ENCODE measurements around the gene VWCE.

DNA sequence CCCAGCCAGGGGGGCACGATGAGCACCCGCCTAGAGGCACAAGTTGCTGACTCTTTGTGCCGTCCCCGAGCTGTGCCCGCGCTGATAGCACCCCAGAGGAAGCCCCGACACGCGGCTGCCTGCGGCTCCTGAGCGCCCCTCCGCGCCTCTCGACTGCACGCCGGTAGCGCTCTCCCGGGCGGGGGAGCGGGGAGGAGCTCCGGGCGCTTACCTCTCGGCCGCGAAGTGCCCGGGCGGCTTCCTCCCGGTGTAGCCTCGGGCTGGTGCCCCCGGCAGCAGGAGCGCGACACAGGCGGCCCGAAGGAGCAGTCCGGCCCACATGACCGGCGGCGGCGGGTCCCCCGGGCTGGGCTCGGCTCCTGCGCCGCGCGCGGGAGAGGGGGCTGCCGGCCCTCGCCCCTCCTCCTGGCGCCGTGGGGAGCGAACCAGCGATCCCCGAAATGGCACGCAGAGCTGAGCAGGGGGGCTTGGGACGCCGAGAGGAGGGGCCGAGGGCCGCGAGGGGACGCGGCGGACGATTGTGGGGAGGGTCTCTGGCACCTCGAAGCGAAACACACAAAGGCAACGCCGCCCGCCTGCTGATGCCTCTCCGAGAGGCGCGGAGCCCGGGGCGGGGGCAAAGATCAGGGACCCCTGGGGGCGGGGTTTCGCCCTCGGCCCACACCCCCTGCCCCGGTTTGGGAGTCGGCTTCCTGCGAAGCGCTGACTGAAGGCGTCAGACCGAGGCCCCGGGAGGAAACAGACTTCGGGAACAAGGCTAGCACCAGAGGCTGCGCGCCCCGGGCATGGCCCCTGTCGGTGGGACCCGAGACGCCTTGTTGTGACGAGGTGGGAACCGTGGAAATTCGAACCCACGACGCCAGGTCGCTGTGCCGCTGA, at the start of gene VWCE:
- TF ChIP-seq, protein P1, sequence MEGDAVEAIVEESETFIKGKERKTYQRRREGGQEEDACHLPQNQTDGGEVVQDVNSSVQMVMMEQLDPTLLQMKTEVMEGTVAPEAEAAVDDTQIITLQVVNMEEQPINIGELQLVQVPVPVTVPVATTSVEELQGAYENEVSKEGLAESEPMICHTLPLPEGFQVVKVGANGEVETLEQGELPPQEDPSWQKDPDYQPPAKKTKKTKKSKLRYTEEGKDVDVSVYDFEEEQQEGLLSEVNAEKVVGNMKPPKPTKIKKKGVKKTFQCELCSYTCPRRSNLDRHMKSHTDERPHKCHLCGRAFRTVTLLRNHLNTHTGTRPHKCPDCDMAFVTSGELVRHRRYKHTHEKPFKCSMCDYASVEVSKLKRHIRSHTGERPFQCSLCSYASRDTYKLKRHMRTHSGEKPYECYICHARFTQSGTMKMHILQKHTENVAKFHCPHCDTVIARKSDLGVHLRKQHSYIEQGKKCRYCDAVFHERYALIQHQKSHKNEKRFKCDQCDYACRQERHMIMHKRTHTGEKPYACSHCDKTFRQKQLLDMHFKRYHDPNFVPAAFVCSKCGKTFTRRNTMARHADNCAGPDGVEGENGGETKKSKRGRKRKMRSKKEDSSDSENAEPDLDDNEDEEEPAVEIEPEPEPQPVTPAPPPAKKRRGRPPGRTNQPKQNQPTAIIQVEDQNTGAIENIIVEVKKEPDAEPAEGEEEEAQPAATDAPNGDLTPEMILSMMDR (IDR thresholded peaks at IDR 0.05): peak; percentile 36
- TF ChIP-seq FOSL2 (IDR thresholded peaks at IDR 0.05; ENCODE audit: borderline replicate concordance, low read depth) (no peak), RAD21 (IDR thresholded peaks at IDR 0.05; ENCODE audit: low read length) (peak; percentile 23; the same call in 1 of the 2 replicates), EZH2phosphoT487 (IDR thresholded peaks at IDR 0.05; ENCODE audit: borderline replicate concordance, low read depth) (no peak), TEAD4 (IDR thresholded peaks at IDR 0.05; ENCODE audit: borderline replicate concordance, insufficient read depth) (no peak), YY1 (IDR thresholded peaks at IDR 0.05; ENCODE audit: low read depth) (no peak), POLR2AphosphoS5 (IDR thresholded peaks at IDR 0.05; ENCODE audit: low read depth, low read length) (0 out of 2 replicates have a peak, but pooled peaks have one; percentile 11), GABPA (IDR thresholded peaks at IDR 0.05; ENCODE audit: low read depth) (no peak), MEF2A (IDR thresholded peaks at IDR 0.05; ENCODE audit: borderline replicate concordance, low read depth) (no peak), TCF12 (IDR thresholded peaks at IDR 0.05) (no peak)
- TF ChIP-seq, protein P2, sequence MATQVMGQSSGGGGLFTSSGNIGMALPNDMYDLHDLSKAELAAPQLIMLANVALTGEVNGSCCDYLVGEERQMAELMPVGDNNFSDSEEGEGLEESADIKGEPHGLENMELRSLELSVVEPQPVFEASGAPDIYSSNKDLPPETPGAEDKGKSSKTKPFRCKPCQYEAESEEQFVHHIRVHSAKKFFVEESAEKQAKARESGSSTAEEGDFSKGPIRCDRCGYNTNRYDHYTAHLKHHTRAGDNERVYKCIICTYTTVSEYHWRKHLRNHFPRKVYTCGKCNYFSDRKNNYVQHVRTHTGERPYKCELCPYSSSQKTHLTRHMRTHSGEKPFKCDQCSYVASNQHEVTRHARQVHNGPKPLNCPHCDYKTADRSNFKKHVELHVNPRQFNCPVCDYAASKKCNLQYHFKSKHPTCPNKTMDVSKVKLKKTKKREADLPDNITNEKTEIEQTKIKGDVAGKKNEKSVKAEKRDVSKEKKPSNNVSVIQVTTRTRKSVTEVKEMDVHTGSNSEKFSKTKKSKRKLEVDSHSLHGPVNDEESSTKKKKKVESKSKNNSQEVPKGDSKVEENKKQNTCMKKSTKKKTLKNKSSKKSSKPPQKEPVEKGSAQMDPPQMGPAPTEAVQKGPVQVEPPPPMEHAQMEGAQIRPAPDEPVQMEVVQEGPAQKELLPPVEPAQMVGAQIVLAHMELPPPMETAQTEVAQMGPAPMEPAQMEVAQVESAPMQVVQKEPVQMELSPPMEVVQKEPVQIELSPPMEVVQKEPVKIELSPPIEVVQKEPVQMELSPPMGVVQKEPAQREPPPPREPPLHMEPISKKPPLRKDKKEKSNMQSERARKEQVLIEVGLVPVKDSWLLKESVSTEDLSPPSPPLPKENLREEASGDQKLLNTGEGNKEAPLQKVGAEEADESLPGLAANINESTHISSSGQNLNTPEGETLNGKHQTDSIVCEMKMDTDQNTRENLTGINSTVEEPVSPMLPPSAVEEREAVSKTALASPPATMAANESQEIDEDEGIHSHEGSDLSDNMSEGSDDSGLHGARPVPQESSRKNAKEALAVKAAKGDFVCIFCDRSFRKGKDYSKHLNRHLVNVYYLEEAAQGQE (IDR thresholded peaks at IDR 0.05; ENCODE audit: low read depth, low read length): no peak
- TF ChIP-seq, protein P3, sequence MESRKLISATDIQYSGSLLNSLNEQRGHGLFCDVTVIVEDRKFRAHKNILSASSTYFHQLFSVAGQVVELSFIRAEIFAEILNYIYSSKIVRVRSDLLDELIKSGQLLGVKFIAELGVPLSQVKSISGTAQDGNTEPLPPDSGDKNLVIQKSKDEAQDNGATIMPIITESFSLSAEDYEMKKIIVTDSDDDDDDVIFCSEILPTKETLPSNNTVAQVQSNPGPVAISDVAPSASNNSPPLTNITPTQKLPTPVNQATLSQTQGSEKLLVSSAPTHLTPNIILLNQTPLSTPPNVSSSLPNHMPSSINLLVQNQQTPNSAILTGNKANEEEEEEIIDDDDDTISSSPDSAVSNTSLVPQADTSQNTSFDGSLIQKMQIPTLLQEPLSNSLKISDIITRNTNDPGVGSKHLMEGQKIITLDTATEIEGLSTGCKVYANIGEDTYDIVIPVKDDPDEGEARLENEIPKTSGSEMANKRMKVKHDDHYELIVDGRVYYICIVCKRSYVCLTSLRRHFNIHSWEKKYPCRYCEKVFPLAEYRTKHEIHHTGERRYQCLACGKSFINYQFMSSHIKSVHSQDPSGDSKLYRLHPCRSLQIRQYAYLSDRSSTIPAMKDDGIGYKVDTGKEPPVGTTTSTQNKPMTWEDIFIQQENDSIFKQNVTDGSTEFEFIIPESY (IDR thresholded peaks at IDR 0.05; ENCODE audit: borderline replicate concordance, low read depth): no peak
